K562 (cell line): ENCODE data around the gene HDAC10. TPM values are rescaled to one million over a fixed set of nuclear protein-coding genes. Genes with fewer than 3 reads are reported as not detected.

Experiments
- ETV1 ChIP-seq: fragments of 450-650 bp; conservative IDR thresholded peaks from 2 replicates; pipeline ENCODE4 v1.6.1; 2016; ENCODE audit warnings: missing genetic modification characterization, control low read depth, low read depth, missing compliant biosample characterization
- JUN ChIP-seq, 2 experiments: sonication (generic) in 1 of 2; formaldehyde crosslinking in 1 of 2; IDR thresholded peaks; 2 replicates each; pipeline versions ENCODE4 v1.6.1 to v1.8.0; 2012 to 2022; ENCODE audit warnings: borderline replicate concordance in 2 of 2, mild to moderate bottlenecking in 2 of 2, improper control_type of control experiment in 1 of 2, low read depth in 1 of 2, low read length in 1 of 2, missing genetic modification reagents in 1 of 2
- polyA plus RNA-seq, 8 experiments: library from polyadenylated mRNA; depleted of rRNA in 4 of 8; stranded (reverse) in 5 of 8; unstranded in 3 of 8; fragments of >200 nt; fragmentation: Nextera tagmentation in 2 of 8; fragmentation: Illumina TruSeq in 1 of 8; extraction: Ambion mirVana in 2 of 8; extraction: Trizol in 1 of 8; gene quantifications; 2 replicates each; pipeline versions ENCODE4 v1.2.1 to v1.2.3, GENCODE V29; 2011 to 2014; ENCODE audit warnings: inconsistent platforms in 1 of 8, missing spikeins in 1 of 8
- total RNA-seq, 7 experiments: library from RNA; depleted of rRNA in 6 of 7; stranded (reverse); fragments of >200 nt in 6 of 7; fragmentation: Illumina TruSeq in 2 of 7; extraction: Trizol in 2 of 7; gene quantifications; 2 replicates each; pipeline versions ENCODE4 v1.2.1 to v1.2.3, GENCODE V29; 2011 to 2021; ENCODE audit warnings: low replicate concordance in 1 of 7
- TF ChIP-seq, protein P1 (sequence below), 2 experiments: IDR thresholded peaks in 1 of 2; conservative IDR thresholded peaks in 1 of 2; 2 replicates each; pipeline ENCODE4 v1.6.1; 2016; ENCODE audit warnings: low read depth in 2 of 2, mild to moderate bottlenecking in 1 of 2, missing compliant biosample characterization in 1 of 2, missing genetic modification characterization in 1 of 2, moderate library complexity in 1 of 2
- TF ChIP-seq, protein P2 (sequence below), 3 experiments: fragments of 200-800 bp in 1 of 3; fragments of 250-450 bp in 1 of 3; fragments of 450-650 bp in 1 of 3; sonication (Bioruptor Pico) in 1 of 3; sonication (Bioruptor generic) in 1 of 3; formaldehyde crosslinking in 1 of 3; IDR thresholded peaks; 2 replicates each; pipeline versions ENCODE4 v1.6.1 to v1.8.0; 2016 to 2022; ENCODE audit warnings: mild to moderate bottlenecking in 2 of 3, missing genetic modification characterization in 2 of 3, missing compliant biosample characterization in 1 of 3, moderate library complexity in 1 of 3
- TF ChIP-seq, protein P3 (sequence below): fragments of 450-650 bp; IDR thresholded peaks from 2 replicates; pipeline ENCODE4 v1.7.1; 2018; ENCODE audit warnings: mild to moderate bottlenecking, low read depth; ENCODE audit not compliant: partially characterized antibody

HDAC10 gene
- total and polyA plus RNA-seq, 9 of the 15 experiments (the other 6 are each of a cell fraction or from before 2014, with no cell fraction given): 0.10 to 44.2 (median 6.5) TPM

DNA sequence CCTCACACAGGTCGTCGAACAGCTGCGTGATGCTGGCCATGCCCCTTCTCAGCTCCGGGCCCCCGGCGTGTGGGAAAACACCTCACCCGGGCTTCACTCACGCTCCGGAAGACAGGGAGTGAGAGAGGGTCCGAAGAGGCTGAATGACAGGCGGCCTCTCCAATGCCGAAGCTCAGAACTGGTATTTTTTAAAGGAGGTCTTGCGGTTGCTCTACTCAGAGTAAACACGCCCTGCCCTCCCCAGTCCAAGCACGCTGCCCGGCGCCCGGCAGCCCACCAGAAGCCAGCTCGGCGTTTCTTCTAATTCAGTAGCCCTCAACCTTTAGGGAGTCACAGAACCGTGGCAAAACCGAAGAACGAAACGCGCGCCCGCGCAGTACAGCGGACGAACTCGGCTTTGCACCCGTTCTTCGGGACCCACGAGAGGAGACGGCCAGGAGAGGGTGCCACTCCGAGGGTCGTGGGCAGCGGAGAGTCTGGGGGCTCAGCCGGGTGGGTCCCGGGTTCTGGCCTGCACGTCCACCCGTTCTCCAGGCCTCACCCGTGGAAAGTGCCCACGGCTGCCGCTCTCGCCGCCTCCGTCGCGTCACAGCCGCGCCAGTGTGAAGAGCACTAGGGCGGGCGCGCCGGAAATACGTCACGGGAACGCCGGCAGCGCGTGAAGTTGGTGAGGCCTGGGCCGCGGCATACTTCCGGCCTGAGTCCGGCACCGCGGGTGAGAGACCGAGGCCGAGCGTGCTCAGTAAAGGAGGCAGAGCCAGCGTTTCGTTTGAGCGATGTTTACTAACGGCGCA, 6.4 kb downstream of the HDAC10 start, which contains the start of gene TUBGCP6 (continued):
- no peak for TF ChIP-seq JUN (IDR thresholded peaks at IDR 0.05; ENCODE audit: borderline replicate concordance, low read depth, low read length)
- TF ChIP-seq JUN (CRISPR knock-in tag; IDR thresholded peaks at IDR 0.05; ENCODE audit: borderline replicate concordance): 0 out of 2 replicates have a peak, but pooled peaks have one; percentile 55
- TF ChIP-seq ETV1 (tag): peak; percentile 61; the same call in 1 of the 2 replicates
- TF ChIP-seq, protein P1, sequence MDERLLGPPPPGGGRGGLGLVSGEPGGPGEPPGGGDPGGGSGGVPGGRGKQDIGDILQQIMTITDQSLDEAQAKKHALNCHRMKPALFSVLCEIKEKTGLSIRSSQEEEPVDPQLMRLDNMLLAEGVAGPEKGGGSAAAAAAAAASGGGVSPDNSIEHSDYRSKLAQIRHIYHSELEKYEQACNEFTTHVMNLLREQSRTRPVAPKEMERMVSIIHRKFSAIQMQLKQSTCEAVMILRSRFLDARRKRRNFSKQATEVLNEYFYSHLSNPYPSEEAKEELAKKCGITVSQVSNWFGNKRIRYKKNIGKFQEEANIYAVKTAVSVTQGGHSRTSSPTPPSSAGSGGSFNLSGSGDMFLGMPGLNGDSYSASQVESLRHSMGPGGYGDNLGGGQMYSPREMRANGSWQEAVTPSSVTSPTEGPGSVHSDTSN (CRISPR knock-in tag; IDR thresholded peaks at IDR 0.05; ENCODE audit: low read depth): 0 out of 2 replicates have a peak, but pooled peaks have one; percentile 26
- TF ChIP-seq, protein P1 (tag; conservative IDR thresholded peaks at IDR 0.05; ENCODE audit: low read depth): peak; percentile 68; the same call in 1 of the 2 replicates
- TF ChIP-seq, protein P2, sequence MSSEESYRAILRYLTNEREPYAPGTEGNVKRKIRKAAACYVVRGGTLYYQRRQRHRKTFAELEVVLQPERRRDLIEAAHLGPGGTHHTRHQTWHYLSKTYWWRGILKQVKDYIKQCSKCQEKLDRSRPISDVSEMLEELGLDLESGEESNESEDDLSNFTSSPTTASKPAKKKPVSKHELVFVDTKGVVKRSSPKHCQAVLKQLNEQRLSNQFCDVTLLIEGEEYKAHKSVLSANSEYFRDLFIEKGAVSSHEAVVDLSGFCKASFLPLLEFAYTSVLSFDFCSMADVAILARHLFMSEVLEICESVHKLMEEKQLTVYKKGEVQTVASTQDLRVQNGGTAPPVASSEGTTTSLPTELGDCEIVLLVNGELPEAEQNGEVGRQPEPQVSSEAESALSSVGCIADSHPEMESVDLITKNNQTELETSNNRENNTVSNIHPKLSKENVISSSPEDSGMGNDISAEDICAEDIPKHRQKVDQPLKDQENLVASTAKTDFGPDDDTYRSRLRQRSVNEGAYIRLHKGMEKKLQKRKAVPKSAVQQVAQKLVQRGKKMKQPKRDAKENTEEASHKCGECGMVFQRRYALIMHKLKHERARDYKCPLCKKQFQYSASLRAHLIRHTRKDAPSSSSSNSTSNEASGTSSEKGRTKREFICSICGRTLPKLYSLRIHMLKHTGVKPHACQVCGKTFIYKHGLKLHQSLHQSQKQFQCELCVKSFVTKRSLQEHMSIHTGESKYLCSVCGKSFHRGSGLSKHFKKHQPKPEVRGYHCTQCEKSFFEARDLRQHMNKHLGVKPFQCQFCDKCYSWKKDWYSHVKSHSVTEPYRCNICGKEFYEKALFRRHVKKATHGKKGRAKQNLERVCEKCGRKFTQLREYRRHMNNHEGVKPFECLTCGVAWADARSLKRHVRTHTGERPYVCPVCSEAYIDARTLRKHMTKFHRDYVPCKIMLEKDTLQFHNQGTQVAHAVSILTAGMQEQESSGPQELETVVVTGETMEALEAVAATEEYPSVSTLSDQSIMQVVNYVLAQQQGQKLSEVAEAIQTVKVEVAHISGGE (CRISPR knock-in tag; IDR thresholded peaks at IDR 0.05): peak in 1 of 3 experiments; percentile 64; a peak in 2 of 6 replicates
- TF ChIP-seq, protein P3, sequence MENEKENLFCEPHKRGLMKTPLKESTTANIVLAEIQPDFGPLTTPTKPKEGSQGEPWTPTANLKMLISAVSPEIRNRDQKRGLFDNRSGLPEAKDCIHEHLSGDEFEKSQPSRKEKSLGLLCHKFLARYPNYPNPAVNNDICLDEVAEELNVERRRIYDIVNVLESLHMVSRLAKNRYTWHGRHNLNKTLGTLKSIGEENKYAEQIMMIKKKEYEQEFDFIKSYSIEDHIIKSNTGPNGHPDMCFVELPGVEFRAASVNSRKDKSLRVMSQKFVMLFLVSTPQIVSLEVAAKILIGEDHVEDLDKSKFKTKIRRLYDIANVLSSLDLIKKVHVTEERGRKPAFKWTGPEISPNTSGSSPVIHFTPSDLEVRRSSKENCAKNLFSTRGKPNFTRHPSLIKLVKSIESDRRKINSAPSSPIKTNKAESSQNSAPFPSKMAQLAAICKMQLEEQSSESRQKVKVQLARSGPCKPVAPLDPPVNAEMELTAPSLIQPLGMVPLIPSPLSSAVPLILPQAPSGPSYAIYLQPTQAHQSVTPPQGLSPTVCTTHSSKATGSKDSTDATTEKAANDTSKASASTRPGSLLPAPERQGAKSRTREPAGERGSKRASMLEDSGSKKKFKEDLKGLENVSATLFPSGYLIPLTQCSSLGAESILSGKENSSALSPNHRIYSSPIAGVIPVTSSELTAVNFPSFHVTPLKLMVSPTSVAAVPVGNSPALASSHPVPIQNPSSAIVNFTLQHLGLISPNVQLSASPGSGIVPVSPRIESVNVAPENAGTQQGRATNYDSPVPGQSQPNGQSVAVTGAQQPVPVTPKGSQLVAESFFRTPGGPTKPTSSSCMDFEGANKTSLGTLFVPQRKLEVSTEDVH: peak; percentile 91
